ENCODE data around the gene MT1F. TPM values are rescaled to one million over a fixed set of nuclear protein-coding genes. Genes with fewer than 3 reads are reported as not detected.
A peak's percentile ranks its signal among the peaks of the same experiment; 100 is the strongest.

Gene MT1F
- total and polyA plus RNA-seq, 2 of the 4 experiments (the other 2 are of a cell fraction) = 0.56 TPM; not detected in 1

DNA sequence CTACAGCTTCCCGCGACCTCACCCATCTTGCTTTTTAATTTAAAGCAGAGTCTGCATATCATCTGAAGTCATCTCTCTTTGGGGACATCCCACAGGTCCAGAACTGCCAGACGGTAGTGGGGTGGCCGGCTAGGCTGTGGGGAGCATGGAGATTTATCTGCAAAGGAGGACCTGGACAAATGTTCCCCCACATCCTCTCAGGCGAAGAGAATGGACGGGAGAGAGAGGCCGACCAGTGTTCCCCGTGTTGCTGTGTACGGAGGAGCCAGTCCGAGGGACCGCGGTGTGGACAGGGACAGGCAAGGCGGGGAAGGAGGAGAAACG, 26.0 kb upstream of the MT1F start:
- dilution Hi-C loops (cut with HindIII; ENCODE audit: low sequenced_read_pairs, unreplicated experiment) (no loop called here), intact Hi-C loops (cut with micrococcal nuclease) (no loop called here), in situ Hi-C loops (cut with MboI; ENCODE audit: low sequenced_read_pairs) (no loop called here)
- Histone ChIP-seq H3K9me3 (ENCODE audit: control insufficient read depth, insufficient read depth, low read length) (peaks cover 2% of the 10 kb centered on the region; the same call in 1 of the 2 replicates), H3K9me1 (ENCODE audit: insufficient read depth, low read length) (no peaks in the 10 kb centered on the region), H4K5ac (ENCODE audit: low read depth, low read length) (no peak overlapping the region), H3K23ac (ENCODE audit: low read depth, low read length) (no peak overlapping the region), H3K14ac (replicated peaks; ENCODE audit: low read depth, low read length) (no peak overlapping the region), H3K4me2 (ENCODE audit: low read depth, low read length) (no peak overlapping the region), H3K4ac (ENCODE audit: low read depth, low read length) (no peak overlapping the region), H4K8ac (ENCODE audit: low read depth in 2 of 2, low read length in 2 of 2) (no peak overlapping the region), H2AK9ac (replicated peaks; ENCODE audit: low read depth, low read length, poor library complexity) (no peak overlapping the region), H2BK120ac (ENCODE audit: low read depth, low read length) (no peak overlapping the region), H2AFZ (replicated peaks; ENCODE audit: low read length, poor library complexity) (peak overlapping the region; percentile 56), H2BK5ac (ENCODE audit: low read depth, low read length, poor library complexity, severe bottlenecking) (no peak overlapping the region), H3K36me3 (ENCODE audit: control insufficient read depth, insufficient read depth, low read length) (no peaks in the 10 kb centered on the region), H3K27ac (ENCODE audit: insufficient read depth, low read length) (no peak overlapping the region), H2BK20ac (ENCODE audit: low read depth, low read length) (no peak overlapping the region), H4K20me1 (ENCODE audit: insufficient read depth, low read length) (no peaks in the 10 kb centered on the region), H3K9ac (ENCODE audit: low read depth, low read length) (no peak overlapping the region), H3K27me3 (ENCODE audit: control insufficient read depth, insufficient read depth, low read length) (peaks cover 56% of the 10 kb centered on the region), H2AK5ac (ENCODE audit: low read depth, low read length) (no peak overlapping the region), H3K4me1 (ENCODE audit: control insufficient read depth, insufficient read depth, low read length) (peaks cover 2% of the 10 kb centered on the region), H4K91ac (ENCODE audit: insufficient read depth, low read depth, low read length) (no peak overlapping the region), H3K4me3 (ENCODE audit: insufficient read depth, low read depth, low read length) (no peak overlapping the region), H3K79me1 (ENCODE audit: low read depth in 1 of 2, low read length in 2 of 2) (no peaks in the 10 kb centered on the region), H2BK15ac (ENCODE audit: low read depth, low read length) (no peak overlapping the region), H3K56ac (ENCODE audit: extremely low read depth, insufficient read depth, low read length) (no peak overlapping the region), H3K18ac (ENCODE audit: low read depth, low read length) (no peak overlapping the region)
- POLR2A ChIA-PET (ENCODE audit: unreplicated experiment) = no interaction called here
- 100% methylated on average over 1 of the region's 14 CpGs; no CpG with 5 or more reads in 1 of the 2 experiments for WGBS, 2 experiments (ENCODE audit: extremely low coverage in 2 of 2, insufficient read length in 1 of 2)
- CTCF ChIA-PET = no interaction called here
- DNase-seq (no peak), ATAC-seq (ENCODE audit: low read depth) (no peak)
- no TSS peak for BruUV-seq (replicated peaks)
- no peak for TF ChIP-seq BHLHE40 (IDR thresholded peaks at IDR 0.05; ENCODE audit: low read depth, low read length)
- TF ChIP-seq, protein P1, sequence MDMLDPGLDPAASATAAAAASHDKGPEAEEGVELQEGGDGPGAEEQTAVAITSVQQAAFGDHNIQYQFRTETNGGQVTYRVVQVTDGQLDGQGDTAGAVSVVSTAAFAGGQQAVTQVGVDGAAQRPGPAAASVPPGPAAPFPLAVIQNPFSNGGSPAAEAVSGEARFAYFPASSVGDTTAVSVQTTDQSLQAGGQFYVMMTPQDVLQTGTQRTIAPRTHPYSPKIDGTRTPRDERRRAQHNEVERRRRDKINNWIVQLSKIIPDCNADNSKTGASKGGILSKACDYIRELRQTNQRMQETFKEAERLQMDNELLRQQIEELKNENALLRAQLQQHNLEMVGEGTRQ (IDR thresholded peaks at IDR 0.05; ENCODE audit: low read depth, low read length) = no peak
- TF ChIP-seq, protein P2, sequence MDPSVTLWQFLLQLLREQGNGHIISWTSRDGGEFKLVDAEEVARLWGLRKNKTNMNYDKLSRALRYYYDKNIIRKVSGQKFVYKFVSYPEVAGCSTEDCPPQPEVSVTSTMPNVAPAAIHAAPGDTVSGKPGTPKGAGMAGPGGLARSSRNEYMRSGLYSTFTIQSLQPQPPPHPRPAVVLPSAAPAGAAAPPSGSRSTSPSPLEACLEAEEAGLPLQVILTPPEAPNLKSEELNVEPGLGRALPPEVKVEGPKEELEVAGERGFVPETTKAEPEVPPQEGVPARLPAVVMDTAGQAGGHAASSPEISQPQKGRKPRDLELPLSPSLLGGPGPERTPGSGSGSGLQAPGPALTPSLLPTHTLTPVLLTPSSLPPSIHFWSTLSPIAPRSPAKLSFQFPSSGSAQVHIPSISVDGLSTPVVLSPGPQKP (IDR thresholded peaks at IDR 0.05; ENCODE audit: borderline replicate concordance, low read depth, low read length) = no peak
- no peak for TF ChIP-seq NFE2L2 (IDR thresholded peaks at IDR 0.05; ENCODE audit: low read depth, low read length)
- TF ChIP-seq MXI1 (IDR thresholded peaks at IDR 0.05; ENCODE audit: borderline replicate concordance, low read depth, low read length) = no peak
- no peak for TF ChIP-seq POLR2A (IDR thresholded peaks at IDR 0.05; ENCODE audit: low read depth, low read length)
- TF ChIP-seq RCOR1 (IDR thresholded peaks at IDR 0.05; ENCODE audit: insufficient replicate concordance, low read length) = no peak
- TF ChIP-seq SMC3 (IDR thresholded peaks at IDR 0.05; ENCODE audit: low read depth, low read length) = no peak
- no peak for TF ChIP-seq RAD21 (IDR thresholded peaks at IDR 0.05; ENCODE audit: low read length)
- TF ChIP-seq CHD1 (IDR thresholded peaks at IDR 0.05; ENCODE audit: low read depth, low read length) = no peak
- no peak for TF ChIP-seq RFX5 (IDR thresholded peaks at IDR 0.05; ENCODE audit: low read depth, low read length)
- no peak for TF ChIP-seq MAFK (IDR thresholded peaks at IDR 0.05; ENCODE audit: low read depth, low read length)
